HG03103 (cell line): ENCODE measurements around the gene RPL6.
"Not testable (repeated sequence)": the region's sequence is repeated elsewhere in the genome, so short reads cannot be mapped to it uniquely, and the experiment has no call there.

ENCODE experiments used
- ATAC-seq: cut with Tn5 transposase; IDR thresholded peaks from one replicate; pipeline ENCODE4 v1.9.1; 2021; ENCODE audit warnings: low read depth; ENCODE audit not compliant: unreplicated experiment

RPL6 gene

DNA sequence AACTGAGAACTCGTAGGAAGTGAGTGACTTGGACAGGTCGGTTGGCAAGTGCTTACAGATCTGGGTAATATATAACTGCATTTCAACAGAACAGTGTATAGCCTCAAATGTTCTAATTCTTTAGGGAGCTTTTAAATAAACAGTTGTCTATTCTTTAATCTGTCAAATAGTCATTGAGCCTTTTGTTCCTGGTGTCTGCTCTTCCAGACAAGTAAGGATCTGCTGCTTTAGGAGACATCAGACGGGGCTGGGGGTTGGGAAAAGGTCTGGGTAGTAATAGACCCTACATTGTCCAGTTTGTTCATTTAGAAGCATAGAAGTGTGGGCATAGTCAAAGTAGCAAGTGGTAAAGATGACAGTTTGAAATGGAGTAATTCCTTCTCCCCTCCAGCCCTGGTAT, 11.3 kb upstream of the RPL6 start:
- ATAC-seq, result no peak

DNA sequence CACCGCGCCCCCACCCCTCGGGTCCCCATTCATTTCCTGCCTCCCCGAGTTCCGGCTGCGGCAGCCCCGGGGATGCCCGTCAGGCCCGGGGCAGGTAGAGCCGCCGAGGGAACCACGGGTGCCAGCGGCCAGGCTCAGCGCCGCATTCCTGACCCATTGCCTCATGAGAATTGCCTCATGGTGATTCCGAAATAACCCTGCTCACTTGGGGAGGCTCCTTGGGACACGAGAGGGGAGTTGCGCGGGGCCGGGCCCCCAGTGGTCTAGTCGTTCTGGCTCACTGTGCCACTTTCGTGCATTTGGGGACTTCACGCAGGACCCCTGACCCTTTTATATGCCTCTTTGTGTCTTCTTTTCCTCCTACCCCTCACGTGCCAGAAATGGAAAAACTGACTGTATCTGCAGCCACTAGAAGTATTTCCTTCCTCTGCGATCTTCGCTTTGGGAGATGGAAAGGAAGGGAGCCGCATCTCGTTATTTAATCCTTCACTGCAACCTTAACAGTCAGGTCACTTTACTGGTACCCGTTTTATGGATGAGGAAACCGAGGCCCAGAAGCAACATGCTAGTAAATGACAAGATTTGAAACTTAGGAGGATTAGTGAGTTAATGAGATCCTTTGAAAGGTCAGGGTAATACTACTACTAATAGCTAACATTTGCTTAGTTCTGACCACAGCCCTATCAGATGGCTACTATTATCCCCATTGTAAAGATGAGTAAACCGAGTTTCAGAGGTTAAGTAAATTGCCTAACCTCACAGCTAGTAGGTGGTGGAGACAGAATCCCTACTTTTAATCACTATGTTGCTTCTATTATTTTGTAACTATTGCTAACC, 10.1 kb upstream of the RPL6 start:
- ATAC-seq, result no peak

DNA sequence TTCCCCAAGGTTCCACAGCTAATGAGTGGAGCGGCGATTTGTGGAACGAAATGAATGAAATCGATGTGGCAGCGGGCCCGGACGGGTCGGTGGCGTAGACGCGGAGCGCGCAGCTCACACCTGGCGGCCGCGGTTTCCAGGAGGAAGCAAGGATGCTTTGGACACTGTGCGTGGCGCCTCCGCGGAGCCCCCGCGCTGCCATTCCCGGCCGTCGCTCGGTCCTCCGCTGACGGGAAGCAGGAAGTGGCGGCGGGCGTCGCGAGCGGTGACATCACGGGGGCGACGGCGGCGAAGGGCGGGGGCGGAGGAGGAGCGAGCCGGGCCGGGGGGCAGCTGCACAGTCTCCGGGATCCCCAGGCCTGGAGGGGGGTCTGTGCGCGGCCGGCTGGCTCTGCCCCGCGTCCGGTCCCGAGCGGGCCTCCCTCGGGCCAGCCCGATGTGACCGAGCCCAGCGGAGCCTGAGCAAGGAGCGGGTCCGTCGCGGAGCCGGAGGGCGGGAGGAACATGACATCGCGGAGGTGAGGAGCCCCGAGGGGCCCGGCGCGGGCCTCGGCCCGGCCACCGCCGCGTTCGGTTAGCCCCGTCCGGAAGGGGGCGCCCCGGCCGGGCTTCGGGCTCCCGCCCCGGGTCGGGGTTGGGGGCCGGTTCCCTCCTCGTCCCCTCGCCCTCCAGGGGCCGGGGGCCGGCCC, 9.3 kb upstream of the RPL6 start, which contains the start of gene PTPN11:
Gene PTPN11 (plus strand): TSS at position 340 of the 689 bp plus-strand sequence. CDS start 165 bp downstream, at position 505.
- ATAC-seq, result peak; percentile 65

DNA sequence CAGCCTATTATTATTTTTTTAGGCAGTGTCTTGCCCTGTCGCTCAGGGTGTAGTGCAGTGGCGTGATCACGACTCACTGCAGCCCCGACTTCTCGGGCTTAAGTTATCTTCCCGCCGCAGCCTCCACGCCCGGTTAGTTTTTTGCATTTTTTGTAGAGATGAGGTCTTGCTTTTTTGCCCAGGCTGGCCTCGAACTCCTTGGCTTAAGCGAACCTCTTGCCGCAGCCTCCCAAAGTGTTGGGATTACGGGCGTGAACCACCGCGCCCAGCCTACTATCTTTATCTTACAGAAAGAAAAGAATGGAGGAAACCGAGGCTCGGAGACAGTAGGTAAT, 8.8 kb upstream of the RPL6 start:
- no peak for ATAC-seq

DNA sequence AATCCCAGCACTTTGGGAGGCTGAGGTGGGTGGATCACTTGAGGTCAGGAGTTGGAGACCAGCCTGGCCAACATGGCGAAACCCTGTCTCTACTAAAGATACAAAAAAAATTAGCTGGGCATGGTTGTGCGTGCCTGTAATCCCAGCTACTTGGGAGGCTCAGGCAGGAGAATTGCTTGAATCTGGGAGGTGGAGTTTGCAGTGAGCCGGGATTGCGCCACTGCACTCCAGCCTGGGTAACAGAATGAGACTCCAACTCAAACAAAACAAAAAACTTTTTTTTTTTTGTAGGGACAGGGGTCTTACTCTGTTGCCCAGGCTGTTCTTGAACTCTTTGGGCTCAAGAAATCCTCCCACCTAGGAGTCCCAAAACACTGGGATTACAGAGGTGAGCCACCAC, 6.1 kb upstream of the RPL6 start:
- not testable (repeated sequence) for ATAC-seq

DNA sequence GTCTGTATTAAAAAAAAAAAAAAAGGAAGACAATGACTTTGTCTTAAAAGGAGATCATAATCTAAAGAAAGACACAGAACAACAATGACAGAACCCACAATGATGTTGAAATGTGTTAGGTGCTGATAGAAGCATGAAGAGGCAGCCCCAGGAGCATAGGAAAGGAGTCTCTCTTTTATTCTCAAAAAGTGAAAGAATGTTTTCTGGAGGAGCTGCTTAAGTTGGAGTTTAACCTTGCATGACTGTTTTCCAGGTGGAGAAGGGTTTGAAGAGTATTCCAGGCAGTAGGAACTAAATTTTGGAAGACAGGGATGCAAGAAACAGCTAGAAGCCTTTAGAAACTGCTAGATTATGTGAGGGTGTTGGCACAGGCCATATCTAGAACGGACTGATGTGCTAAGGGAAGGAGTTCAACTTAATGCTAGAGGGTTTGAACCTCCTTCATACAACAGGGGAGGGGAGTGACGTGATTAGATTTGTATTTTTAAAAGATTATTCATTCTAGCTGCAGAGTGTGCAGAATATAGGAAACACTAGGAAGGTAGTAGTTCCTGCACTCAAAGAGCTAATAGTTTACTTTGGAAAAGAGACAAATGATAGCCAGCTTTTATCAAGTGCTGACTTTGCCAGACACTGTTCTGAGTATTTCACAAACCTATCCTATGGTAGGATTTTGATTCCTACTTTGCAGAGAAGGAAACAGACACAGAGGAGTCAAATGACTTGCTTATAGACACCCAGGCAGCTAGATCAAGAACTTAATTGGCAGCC, 4.6 kb upstream of the RPL6 start:
- no peak for ATAC-seq

DNA sequence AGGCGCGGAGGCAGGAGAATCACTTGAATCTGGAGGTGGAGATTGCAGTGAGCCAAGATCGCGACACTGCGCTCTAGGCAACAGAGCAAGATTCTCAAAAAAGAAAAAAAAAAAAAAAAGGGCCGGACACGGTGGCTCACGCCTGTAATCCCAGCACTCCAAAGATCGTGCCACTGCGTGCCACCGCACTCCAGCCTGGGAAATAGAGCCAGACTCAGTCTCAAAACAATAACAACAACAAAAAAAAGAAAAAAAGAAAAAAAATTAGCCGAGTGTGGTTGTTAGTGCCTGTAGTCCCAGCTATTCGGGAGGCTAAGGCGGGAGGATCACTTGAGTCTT, 470 bp upstream of the RPL6 start:
- ATAC-seq, result no peak

DNA sequence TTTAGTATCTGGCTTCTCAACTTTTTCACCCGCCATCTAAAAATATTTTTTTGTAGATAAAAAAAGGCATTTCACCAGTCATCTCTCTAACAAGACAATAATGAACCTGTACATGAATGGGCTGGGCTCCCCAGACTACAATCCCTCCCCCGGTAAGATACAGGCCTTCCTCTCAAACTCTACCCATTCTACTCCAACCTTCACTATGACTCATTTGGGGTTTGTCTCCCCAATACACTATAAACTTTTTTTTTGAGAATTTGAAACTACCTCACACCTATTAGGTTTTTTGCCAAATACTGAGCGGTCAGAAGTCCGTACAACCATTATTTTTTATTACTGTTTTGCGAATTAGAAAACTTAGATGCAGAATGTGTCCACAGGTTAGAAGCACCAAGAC, 784 bp downstream of the RPL6 start:
- no peak for ATAC-seq

DNA sequence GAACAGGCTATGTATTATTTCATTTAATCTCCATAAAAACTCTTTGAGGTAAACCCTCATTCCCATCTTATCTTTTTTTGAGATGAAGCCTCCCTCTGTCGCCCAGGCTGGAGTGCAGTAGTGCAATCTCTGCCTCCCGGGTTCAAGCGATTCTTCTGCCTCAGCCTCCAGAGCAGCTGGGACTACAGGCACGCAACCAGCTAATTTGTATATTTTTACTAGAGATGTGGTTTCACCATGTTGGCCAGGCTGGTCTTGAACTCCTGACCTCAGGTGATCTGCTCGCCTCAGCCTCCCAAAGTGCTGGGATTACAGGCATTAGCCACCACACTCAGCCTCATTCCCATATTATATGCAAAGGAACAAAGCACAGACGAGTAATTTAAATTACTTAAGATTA, 1.7 kb downstream of the RPL6 start:
- not testable (repeated sequence) for ATAC-seq

DNA sequence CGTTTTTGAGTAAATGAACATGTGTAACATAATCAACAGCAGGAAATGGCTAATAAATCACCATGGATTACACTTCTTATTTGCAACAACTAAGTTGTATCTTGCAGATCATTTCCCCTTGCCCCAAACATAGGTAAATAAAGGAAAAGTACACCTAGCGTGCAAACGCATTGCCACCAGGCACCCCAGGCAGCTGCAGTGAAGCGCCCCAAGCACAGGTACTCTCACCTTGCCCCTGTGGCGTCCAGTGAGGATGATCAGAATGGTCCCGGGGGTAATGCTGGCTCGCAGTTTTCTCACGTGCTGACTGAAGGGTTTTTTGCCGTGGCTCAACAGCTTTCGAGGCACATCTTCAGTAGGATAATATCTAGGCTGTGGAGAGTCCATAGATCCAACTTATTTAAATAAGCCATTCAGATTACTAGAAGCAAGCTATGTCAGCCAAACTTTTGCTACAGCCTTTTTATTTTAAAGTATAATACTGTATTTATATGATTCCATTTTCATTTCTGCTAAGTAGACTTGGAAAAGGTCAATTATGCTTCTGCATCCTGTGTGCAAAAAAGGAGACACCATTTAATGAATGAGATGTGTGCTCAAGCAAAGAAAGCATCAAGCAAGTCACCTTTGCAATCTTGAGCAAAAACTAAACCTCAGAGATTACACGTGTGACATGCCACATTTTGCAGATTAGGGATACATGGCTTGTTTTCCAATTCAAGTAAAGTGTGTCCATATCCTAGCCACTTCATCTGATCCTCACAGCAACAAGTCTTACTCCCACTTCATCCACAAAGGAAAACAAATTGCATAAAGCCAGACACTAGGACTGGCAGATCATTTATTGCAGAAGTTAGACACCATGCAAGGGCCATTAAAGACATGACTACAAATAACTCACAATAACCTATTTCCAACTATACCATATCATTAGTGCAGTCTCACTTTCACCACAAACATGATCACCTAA, 2.6 kb downstream of the RPL6 start:
- no peak for ATAC-seq

DNA sequence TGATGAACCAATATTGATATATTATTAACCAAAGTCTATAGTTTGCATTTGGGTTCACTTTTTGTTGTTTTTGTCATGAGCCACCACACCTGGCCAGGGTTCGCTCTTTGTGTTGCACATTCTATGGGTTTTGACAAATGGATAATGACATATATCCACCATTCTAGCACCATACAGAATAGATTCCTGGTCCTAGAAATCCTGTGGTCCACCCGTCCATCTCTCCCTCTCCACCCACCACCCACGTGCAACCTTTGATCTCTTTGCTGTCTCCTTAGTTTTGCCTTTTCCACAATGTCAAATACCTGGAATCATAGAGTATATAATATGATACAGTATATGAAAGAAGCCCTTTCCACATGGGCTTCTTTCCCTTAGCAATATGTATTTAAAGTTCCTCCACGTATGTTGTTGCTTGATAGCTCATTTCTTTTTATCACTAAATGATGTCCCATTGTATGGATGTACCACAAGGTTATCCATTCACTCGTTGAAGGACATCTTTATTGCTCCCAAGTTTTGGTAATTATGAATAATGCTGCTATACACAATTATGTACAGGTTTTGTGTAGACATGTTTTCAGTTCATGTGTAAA, 7.4 kb downstream of the RPL6 start:
- no peak for ATAC-seq

DNA sequence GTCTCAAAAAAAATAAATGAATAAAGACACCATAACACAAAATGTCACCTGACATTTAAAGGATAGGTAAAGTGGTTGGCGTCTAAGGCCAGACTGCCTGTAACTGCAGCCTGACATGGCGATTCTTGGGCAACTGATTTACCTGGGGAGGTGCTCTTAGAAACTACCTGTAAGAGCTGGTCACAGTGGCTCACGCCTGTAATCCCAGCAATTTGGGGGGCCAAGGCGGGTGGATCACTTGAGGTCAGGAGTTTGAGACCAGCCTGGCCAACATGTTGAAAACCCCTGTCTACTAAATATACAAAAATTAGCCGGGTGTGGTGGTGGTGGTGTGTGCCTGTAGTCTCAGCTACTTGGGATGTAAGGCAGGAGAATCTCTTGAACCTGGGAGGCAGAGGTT, 8.4 kb downstream of the RPL6 start:
- ATAC-seq, result no peak

DNA sequence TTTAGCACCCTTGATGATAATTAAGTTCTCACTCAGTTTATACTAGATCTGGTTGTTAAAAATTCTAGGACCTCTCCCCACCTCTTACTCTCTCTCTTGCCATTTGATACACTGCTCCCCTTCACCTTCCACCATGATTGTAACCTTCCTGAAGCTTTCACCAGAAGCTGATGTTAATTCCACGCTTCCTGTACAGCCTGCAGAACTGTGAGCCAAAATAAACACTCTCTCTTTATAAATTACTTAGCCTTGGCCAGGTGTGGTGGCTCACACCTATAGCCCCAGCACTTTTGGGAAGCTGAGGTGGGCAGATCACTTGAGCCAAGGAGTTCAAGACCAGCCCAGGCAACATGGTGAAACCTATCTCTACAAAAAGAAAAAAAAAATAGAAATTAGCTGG, 16.1 kb downstream of the RPL6 start:
- no peak for ATAC-seq

DNA sequence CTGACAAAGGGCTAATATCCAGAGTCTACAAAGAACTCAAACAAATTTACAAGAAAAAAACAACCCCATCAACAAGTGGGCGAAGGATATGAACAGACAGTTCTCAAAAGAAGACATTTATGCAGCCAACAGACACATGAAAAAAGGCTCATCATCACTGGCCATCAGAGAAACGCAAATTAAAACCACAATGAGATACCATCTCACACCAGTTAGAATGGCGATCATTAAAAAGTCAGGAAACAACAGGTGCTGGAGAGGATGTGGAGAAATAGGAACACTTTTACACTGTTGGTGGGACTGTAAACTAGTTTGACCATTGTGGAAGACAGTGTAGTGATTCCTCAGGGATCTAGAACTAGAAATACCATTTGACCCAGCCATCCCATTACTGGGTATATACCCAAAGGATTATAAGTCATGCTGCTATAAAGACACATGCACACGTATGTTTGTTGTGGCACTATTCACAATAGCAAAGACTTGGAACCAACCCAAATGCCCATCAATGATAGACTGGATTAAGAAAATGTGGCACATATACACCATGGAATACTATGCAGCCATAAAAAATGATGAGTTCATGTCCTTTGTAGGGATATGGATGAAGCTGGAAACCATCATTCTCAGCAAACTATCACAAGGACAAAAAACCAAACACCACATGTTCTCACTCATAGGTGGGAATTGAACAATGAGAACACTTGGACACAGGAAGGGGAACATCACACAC, 19.3 kb downstream of the RPL6 start:
- not testable (repeated sequence) for ATAC-seq

DNA sequence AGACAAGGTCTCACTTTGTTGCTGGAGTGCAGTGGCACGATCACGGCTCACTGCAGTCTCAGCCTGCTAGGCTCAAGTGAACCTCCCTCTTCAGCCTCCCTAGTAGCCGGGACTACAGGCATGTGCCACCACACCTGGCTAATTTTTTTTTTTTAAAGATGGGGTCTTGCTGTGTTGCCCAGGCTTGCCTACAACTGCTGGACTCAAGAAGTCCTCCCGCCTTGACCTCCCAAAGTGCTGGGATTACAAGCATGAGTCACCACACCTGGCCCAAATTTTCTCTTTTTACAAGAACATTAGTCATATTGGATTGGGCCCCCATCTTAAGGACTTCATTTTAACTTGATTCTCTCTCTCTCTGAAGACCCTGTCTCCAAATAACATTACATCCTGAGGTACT, 20.2 kb downstream of the RPL6 start:
- ATAC-seq, result no peak

DNA sequence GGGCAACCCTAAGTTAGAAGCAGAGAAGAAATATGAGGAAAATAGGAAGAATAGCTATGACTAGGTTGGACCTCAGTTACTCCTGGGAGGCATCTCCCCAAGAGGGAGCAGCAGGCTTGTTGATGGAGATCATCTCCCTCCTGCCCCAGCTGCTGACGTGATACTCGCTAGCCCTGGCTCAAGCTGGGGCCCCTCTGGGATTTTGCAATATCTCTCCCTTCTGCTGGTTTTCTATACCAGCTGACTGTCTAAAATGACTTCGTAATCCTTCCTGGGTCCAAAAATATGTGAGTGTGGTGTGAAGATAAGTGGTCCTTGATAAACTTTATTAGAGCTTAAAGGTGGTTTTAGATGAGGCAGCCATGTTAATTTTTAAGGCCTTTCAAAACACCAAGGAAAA, 22.7 kb downstream of the RPL6 start:
- no peak for ATAC-seq

DNA sequence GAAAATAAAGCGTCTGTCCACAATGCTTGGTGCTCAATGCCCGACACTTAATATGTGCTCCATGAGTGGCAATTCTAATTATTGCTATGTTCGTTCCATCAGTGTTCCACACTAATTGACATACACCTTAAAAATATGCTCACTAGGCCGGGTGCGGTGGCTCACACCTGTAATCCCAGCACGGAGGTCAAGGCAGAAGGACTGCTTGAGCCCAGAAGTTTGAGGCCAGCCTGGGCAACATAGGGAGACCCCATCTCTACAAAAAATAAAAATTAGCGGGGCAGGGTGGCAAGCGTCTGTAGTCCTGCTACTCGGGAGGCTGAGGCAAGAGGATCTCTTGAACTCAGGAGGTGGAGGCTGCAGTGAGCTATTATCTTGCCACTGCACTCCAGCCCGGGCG, 26.5 kb downstream of the RPL6 start:
- no peak for ATAC-seq

DNA sequence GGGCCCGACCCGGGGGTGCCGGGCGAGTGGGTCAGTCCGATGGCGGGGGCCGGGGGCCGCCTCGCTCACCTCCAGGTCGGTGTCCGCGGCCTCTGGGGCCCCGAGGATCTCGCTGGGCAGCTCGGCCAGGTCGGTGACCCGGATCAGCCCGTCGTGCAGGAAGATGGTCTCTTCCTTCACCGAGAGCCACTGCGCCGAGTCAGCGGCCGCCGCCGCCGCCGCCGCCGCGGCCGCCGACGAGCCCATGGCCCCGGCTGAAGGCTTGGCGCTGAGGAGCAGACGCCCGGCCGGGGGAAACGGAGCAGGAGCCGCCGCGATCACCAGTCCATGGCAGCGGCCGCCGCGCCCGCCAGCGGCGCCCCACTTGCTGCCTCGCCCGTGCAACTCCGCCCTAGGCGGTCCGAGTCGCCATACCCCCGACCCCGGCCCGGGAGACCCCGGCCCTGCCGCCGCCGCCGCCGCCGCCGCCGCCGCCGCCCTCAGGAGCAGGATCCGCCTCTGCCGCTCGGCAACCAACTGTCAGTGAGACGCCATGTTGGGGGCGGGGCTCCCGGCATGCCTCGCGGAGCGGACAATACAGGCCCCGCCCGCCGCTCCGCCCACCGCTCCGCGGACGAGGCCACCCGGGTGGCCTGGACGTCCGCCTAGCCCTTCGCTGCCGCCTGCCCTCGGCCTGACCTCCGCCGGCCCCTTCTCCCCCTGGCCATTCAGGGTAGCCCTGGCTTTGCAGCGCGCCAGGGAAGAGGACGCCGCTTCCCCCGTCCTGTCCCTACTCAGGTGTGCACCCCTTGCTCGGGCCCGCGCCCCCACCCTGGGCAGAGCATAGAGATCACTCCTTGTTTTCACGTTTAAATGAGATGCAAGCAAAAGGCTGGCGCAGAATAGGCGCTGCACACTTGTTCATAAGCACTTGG, 27.3 kb downstream of the RPL6 start, which contains the start of gene HECTD4:
Gene HECTD4 (minus strand): TSS at position 549 of the 914 bp plus-strand sequence. CDS start 303 bp downstream, at position 246.
- ATAC-seq, result peak; percentile 87
